ENCODE results near the gene FBXL7.

The FBXL7 gene

DNA sequence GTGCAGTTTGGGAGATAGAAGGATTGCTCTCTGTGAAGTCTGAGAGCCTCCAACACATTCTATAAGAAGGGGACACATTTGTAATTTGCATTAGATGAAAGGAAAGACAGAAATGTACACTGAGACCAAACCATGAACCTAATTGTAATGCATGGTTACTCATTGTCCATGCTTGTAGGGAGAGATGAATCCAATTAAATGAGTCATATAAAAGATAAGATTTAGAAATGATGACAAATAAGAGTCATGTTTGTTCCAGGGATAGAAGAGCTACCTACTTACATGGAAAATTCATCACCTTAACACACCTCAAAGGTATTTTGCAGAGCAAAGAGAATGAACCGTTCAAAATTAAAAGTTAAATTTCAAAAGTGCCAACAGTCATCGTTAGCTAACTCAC lies 85.1 kb downstream of the FBXL7 start:
- no peak for DNase-seq

DNA sequence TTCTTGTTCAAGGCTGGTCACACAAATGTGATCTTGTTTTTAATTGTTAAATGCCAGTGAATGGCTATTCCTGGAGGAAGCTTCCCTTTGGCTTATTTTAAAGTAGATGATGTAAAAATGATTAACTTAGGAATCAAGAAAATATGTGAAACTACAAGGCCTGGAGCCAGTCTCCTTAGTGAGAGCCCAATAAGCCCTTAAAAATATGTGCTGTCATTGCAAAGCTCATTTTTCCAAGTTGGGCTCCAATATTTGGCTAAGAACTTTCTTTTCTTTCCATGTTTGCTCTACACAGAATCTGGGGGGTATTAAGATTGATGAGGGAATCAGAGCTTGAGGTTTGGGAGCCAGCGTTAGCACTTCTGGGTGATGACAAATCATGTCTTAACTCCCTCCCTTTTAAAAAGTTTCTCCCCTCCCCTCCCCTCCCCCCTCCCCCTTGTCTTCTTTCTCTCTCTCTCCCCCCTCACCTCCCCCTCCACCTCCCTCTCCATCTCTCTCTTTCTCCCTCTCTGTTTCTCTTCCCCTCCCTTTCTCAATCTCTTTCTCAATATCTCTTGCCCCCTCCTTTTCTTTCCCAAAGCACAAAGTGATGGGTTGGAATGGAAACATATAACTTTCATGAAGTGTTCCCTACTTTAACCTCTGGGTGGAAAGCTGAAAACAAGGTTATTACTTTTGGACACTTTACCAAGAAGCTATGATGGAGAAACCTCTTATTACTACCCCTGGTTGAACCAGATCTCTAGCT lies 86.0 kb downstream of the FBXL7 start:
- no peak for DNase-seq

DNA sequence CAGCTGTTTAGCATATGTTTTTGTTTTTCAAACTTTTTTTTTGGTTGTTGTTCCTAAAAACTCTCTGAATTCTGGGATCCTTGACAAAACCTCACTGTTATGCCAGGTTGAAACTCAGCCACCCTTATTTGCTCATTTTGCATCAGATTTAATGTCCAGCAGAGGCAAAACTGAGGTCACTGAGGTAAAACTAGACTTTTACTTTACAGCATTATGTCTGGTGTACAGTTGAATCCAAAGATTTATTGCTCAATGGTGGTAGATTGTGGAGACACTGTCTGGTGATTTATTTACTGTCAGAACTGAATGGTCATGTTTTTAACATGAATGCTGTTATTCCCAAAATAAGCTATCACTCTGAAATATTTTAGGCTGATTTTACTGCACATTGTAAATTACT lies 87.9 kb downstream of the FBXL7 start:
- DNase-seq: no peak

DNA sequence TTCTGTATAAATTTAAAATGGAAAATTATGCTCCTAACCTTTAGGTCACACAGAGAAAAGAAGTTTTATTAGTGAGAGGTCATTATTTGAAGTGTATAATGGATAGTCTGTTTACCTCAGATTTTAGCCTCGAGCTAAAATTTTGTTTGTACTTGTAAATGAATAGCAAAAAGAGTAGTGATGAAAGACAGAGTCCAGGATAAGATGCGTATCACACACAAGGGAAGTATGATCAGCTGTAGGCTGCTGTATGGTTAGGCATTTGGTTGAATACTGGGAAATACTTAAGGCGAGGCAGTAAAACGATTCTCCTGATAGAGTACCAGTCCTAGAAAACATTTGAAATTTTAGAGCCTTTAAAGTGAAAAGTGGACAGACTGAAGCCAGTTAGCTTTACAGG lies 92.7 kb downstream of the FBXL7 start:
- no peak for DNase-seq

DNA sequence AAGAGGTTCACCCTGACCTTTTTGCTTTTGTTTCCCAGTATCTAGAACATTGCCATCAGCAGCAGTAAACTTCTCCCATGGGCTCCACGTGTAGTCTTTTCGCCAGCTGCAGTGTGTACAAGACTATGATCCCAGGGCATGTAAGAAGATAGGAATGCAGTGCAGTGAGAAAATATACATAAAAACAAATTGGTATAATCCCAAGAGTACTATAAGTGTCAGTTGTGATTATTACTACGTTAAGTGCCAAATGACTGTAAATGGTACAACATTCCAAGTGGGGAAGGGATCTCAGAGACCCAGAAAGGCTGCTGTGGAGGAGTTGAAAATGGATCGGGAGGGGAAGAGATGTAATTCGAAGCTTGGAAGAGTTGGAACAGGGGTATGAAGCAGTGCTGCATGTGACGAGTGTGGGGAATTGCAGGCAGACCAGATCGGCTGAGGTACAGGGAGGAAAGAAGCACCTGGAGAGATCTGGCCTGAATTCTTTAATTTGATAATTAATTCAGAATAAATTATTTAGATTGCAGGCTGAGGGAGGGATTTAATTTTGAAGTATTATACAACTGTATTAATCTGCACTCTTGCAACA lies 95.1 kb downstream of the FBXL7 start:
- DNase-seq: no peak

DNA sequence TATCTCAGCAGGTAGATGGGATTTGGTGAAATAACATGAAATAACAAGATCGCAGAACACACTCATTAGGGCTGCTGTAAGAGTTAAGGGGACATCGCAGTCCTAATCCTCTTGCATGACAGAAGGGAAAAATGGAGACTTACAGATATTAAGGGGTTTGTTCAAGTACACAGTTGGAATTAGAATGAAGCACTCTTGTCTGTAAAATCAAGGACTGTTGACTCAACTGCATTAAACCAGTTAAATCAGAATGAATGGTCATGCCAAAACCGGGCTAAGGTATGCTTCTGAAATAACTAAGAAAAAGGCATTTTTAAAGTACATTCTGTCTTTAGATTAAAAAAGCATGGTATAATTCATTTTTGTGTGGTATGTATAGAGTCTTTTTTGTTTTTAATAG lies 95.9 kb downstream of the FBXL7 start:
- no peak for DNase-seq

DNA sequence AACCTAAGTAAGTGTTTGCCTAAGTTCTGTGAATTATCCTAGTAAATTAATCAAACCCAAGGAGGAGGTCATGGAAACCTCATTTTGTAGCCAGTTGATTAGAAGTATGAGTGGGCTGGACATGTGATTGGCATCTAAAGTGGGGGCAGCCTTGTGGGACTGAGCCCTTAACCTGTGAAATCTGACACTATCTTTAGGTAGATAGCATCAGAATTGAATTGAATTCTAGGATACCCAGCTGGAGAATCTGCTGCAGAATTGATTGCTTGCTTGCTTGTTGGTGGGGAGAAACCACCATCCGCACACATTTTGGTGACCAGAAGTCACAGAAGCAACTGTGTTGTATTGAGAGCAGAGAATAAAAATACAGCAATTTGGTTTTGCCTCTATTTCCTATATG lies 97.0 kb downstream of the FBXL7 start:
- DNase-seq: no peak

DNA sequence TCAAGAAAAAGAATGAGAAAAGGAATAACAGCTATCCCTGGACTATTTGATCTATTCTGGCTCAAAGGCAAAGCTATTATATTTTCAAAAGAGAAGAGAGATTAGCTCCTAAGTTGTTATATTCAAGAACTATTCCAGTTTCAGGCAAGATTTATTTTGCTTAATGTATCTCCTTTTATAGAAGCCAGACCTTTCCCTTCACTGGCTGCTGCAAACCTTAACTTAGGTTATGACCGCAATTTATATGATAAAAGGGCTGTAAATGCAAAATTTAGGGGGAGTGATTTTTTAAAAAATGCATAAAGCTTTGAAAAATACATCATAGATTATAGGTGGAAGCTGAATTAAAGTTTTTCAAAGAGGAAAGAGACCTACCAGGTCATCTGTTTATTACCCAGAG lies 97.8 kb downstream of the FBXL7 start:
- no peak for DNase-seq

DNA sequence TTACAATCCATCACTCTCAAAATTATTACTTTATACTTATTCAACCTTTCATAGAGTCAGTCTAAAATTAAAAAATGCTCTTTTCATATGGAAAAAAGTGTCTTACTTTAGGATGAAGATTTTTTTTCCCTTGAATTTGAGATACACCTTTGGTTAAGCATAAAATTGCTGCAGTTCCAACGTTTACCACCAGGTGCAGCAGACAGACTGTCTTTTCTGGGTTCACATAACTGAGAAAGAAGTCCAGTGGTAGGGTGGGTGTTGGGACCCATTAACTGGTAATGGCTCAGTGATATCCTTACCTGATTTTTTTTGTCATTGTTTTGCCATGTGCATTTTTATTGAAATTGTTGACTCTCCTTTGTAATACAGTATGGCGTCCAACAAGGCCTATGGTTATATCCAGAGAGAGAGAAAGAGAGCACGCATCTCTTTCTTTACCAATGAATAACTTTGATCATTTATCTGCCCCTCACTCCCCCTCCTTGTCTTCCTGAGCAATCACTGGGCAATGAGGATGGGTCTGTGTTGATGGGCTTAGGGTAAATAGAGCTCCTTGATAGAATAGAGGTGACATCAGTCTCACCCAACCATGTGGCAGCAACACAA lies 98.4 kb downstream of the FBXL7 start:
- DNase-seq: no peak

DNA sequence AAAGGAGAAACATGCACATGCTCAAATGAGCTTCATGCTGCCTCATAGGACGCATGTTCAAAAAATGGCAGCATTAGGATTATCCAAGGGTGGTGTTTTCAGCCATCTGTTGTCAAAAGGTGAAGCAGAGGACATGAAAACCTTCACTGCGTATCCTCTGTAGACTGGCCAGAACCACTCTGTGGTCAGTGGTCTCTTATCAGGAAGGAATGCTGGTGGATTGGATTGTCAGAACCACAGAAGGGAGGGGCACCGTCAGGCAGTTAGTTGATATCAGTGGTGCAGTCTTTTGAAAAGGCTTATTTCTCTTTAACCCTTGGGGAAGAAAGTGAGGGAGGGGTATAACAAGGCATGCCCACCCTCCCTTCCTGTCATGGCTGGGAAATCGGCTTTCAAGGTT lies 100.1 kb downstream of the FBXL7 start:
- no peak for DNase-seq

DNA sequence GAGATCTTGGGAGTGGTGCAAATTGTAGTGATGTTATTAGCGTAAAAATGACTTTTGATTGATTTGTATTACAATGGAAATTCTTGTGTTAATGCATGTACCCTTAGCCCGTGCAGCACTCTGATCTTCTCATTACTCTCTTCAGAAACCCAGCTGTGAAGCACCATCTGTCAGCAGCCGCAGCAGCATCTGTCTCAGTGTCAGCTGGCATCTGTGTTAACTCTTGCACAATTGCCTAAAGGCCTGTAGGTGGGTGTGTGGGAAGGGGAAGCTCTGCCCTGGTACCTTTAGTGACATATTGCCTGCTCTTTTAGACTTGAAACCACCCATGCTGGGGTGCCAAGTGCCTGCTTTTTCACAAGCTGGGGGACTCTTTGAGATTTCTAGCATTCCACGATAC lies 101.3 kb downstream of the FBXL7 start:
- DNase-seq: no peak

DNA sequence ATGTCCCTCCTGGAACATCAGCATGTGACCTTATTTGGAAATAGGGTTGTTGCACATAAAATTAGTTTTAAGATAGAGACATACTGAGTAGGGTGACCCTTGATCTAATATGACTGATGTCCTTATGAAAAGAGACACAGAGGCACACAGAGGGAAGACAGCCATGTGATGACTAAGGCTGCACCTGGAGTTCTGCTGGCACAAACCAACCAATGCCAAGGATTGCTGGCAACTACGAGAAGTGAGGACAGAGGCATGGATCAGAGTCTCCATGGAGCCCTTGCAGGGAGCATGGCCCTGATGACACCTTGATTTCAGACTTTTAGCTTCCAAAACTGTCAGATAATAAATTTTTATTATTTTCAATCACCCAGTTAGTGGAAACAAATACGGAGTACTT lies 101.9 kb downstream of the FBXL7 start:
- no peak for DNase-seq

DNA sequence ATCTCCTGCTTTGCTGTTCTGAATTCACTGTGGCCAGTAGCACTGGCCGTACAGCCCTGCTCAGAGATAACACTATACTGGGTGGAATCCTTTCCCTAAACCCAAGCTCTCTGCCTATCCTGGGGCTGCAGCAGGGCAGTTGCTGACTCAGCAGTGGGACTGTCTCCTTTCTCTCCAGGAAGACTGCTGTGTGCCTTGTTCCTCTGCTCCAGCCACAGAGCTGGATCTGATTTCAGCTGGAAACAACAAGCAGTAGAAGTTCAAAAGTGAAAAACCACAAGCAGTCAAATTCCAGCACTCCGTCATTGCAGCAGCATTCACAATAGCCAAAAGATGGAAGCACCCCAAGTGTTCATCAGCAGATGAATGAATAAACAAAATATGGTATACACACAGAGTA lies 105.0 kb downstream of the FBXL7 start:
- DNase-seq: no peak

DNA sequence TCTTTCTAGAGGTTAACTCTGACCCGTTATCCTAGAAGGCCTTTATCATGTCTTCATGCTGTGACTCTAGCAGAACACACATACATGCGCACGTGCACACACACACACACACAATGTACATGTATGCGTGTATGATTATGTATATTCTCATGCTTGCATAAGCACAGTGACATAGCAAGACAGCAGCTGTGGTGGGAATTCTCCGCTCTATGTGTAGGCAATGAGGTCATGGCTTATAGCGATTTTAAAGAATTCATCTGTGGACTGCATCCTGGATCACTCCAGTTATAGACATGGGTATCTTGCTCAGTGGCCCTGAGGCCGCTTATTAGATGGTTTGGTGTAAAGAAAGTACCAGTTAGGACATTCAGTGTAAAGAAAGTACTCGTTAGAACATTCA lies 106.2 kb downstream of the FBXL7 start:
- no peak for DNase-seq

DNA sequence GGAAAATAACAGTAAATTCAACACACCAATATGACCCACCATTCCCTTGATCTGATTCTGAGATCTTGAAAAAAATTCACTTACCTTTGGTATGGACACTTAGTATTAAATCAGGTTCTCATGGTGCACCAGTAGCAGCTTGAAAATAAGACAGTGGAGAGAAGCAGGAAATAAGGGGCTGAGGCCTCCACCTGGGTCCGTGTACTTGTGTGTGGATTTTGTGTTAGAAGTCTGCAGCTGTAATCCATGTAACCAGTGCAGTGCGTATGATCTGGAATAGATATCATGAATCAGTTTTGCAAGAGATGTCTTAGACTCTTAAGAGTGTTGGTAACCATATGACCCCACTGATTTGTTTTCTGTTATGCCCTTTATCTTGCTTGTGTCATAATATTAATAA lies 107.1 kb downstream of the FBXL7 start:
- DNase-seq: no peak

DNA sequence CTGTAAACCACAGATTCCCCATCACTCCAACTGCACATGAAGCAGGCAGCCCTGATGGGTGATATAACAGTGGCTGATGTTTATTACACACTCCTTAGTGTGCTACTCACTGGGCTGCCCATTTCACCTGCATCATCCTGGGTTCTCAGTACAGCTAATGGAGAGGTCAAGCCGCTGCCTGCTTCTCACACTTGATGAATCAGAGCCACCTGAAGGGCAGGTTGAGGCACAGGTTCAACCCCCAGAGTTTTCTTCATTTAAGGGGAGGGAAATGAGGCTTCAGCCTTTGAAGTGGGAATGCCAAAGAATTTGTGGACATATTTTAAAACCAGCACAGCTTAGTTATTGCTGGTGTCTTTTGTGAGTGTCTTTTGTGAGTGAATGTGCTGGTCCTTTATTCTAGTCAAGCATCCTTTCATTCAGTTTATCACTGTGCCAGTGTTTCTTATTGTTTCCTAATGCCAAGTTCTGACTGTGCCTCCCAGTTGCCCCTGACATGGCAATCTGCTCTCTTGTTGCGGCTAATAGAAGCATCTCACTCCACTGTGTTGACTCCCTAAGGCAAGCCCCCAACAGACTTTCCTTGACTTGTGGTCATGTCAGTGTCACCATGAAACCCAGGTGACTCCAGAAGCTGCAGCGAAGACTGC lies 109.2 kb downstream of the FBXL7 start:
- DNase-seq: no peak

DNA sequence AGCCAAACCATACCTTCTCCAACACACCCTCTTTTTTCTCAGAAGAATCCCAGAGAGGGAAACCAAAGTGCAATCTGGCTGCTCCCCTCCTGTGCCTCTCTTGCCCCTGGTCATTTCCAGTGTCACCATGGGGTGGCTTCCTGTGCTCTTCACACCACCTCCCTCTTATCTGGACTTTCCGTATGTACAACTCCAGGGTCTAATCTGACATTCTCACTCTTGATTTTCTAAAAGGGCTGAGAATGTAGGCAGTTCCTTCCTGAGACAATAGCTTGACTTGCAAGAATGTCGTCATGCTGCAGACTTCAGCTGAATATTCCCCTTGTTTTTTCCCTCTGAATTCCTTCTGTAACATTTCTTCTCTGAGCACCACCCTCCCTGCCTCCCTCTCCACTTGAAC lies 110.2 kb downstream of the FBXL7 start:
- no peak for DNase-seq

DNA sequence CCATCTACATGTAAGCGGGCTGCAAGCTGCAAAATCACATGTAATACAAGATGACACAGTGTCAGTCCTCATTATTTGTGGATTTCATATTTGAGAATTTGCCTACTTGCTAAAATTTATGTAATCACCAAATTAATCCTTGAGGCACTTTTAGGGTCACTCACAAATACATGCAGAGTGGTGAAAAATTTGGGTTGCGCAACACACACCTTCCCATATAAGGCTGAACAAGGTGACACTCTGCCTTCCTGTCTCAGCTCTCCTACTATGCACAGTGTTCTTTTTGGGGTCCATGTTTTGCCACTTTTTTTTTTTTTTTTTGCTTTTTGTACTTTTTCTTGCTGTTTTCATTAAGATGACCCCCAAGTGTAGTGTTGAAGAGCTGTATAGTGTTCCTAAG lies 111.0 kb downstream of the FBXL7 start:
- DNase-seq: no peak

DNA sequence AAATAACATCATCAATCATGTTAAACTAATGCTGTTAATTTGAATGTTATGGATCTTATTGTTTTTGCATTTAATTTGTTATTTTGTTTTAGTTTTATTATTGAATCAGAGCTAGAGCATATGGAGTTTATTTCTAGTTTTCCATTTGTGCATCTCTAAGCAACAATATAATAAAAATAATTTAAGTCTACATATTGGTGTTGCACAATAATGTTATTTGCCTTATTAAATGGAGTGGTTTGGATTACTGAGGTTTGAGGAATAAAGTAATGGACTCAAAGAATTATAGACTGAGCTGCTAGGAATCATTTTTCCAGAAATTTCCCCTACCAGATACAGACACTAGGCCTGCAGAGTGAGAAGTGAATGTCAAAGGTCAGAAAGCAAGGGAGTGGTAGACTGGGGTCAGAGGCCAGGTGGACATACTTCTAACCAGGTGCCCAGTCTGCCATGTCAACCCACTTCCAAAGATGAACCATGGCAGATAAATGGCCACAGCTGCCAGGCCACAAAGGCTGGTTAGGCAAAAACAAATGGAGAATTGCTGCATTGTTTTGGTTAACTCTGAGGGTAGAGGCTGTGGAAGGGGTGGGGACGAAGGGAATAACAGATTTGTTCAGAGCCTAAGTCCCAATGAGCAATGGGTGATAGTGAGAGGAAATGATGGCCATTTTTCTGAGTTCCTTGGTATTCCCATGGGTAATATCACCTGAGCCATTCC lies 113.1 kb downstream of the FBXL7 start:
- no peak for DNase-seq

DNA sequence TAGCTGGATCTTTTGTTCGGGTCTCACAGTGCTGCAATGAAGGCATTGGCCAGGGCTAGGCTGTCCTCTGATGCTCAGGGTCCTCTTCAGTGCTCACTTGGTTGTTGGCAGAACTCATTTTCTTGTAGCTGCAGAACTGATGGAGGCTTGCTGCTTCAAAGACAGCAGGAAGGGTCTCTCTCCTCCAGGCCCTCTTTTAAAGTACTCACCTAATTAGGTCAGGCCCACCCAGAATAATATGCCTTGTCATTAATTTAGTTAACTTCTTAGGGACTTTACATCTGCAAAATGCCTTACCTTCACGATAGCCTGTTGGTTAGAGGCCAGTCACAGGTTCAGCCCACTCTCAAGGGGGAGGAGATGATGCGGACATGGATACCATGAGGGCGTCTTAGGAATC lies 114.7 kb downstream of the FBXL7 start:
- DNase-seq: no peak

DNA sequence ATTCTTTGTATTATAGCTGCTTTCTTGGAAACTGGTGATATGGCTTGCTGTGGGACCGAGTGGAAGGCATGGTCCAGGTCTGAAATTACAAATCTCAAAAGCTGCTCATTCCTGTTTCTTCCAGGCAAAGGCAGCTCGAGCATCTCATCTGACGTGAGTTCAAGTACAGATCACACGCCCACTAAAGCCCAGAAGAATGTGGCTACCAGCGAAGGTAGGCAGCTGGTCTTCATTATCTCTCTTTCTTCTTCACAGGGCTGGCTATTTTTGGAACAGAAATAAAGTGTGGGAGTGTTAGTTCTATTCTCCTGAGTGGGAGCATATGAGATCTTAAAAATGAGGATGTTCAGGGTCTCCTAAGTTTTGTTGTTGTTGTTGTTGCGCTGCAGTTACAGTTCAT lies 115.9 kb downstream of the FBXL7 start:
- DNase-seq: no peak

DNA sequence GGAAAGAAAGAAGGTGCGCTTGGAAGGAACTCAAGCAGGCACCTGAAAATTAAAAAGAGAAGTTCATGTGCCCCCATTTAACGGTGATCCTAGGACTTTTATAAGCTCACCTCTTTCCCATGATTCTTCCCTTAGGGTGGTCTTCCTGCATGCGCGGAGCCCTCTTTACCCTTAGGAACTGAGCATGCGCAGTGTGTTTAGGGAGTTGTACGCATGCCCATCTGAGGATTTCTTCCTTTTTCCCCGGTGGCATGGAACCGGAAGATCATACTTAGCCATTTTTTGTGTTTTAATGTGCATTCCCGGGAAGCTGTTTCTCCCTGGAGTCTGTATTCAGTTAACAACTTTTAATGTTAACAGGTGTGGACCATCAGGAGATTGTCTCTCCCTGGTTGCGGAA lies 119.0 kb downstream of the FBXL7 start:
- no peak for DNase-seq

DNA sequence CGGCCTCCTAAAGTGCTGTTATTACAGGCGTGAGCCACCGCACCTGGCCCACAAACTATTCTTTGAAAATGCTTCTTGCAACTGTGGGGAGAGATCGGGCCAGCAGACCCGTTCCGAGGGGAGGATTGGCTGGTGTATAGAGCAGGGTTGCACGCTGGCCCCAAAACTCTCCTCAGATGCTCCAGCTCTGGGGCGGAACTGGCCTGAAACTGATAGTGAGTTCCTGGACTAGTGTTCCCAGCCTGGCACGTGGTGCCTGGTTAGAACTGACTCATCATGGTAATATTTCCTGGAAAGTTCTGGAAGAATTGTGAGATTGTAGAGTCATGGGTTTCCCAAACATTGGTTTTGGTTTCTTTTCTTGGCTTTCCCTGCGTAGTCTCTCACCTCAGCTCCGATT lies 120.5 kb downstream of the FBXL7 start:
- DNase-seq: no peak

DNA sequence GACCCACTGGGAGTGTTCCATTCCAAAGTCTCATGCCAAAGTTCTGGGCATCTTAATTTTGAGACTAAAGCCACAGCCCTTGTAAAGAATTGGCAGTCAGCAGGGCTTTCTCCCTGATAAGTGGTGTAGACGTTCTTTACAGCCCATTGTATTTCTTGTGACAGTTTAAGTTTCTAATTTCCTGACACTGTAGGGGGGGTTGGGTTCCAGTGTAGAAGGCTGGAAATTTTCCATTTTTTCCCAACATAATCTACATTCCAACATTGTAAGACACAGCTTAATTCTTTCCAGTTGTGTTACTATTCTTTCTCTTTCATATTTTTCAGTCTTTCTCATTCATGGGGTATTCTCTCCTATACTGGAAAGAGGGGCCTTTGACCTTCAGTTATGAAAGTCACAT lies 121.1 kb downstream of the FBXL7 start:
- DNase-seq: no peak
